NOMO-1 treated with dmso at 0.1 percent for 144 hours (cell line): ENCODE results near the gene PF4V1.

Source experiments
- DNase-seq: peaks from one replicate; lab custom pipeline; 2025; ENCODE audit not compliant: unreplicated experiment; lab: John Stamatoyannopoulos, UW

Gene PF4V1

GRCh38 chr4:73844806-73845205, 8.3 kb upstream of the PF4V1 start:
- no peak for DNase-seq

- no peak for DNase-seq
Observed at GRCh38 chr4:73847526-73848182, 5.4 kb upstream of the PF4V1 start.

GRCh38 chr4:73848183-73848777, 4.8 kb upstream of the PF4V1 start:
- no peak for DNase-seq

GRCh38 chr4:73850261-73850970, 2.7 kb upstream of the PF4V1 start:
- DNase-seq = no peak

GRCh38 chr4:73851293-73851692, 1.8 kb upstream of the PF4V1 start:
- DNase-seq = no peak

- DNase-seq = no peak
Observed at GRCh38 chr4:73852771-73853170, 325 bp upstream of the PF4V1 start.

GRCh38 chr4:73853718-73854473, 800 bp downstream of the PF4V1 start:
- no peak for DNase-seq

- no peak for DNase-seq
Observed at GRCh38 chr4:73855406-73855805, 2.3 kb downstream of the PF4V1 start.

GRCh38 chr4:73856518-73856917, 3.4 kb downstream of the PF4V1 start:
- no peak for DNase-seq

- no peak for DNase-seq
Observed at GRCh38 chr4:73859614-73860088, 6.6 kb downstream of the PF4V1 start.

GRCh38 chr4:73860181-73860580, 7.1 kb downstream of the PF4V1 start:
- no peak for DNase-seq

- DNase-seq = no peak
Observed at GRCh38 chr4:73860917-73861316, 7.8 kb downstream of the PF4V1 start.

GRCh38 chr4:73862322-73862721, 9.2 kb downstream of the PF4V1 start:
- DNase-seq = no peak

GRCh38 chr4:73864365-73864764, 11.3 kb downstream of the PF4V1 start:
- DNase-seq = no peak

- DNase-seq = no peak
Observed at GRCh38 chr4:73864961-73865360, 11.9 kb downstream of the PF4V1 start.

GRCh38 chr4:73865431-73866096, 12.5 kb downstream of the PF4V1 start:
- DNase-seq = no peak

GRCh38 chr4:73866246-73866645, 13.2 kb downstream of the PF4V1 start:
- no peak for DNase-seq

- no peak for DNase-seq
Observed at GRCh38 chr4:73867783-73868182, 14.7 kb downstream of the PF4V1 start.

GRCh38 chr4:73868206-73869129, 15.4 kb downstream of the PF4V1 start:
- DNase-seq = no peak
